ENCODE data around the gene PPARD.
"Not testable (repeated sequence)": the region's sequence is repeated elsewhere in the genome, so short reads cannot be mapped to it uniquely, and the experiment has no call there.

PPARD gene

GRCh38 chr6:35320031-35320410 lies 22.3 kb upstream of the PPARD start:
- no peak overlapping the region for H3K27ac Mint-ChIP-seq
- H3K27me3 Mint-ChIP-seq, result no peaks in the 10 kb centered on the region
- no peaks in the 10 kb centered on the region for H3K9me3 Mint-ChIP-seq
- no peak overlapping the region for H3K4me3 Mint-ChIP-seq
- peaks cover 10% of the 10 kb centered on the region for H3K4me1 Mint-ChIP-seq (ENCODE audit: low read depth)
- peaks cover 95% of the 10 kb centered on the region for H3K36me3 Mint-ChIP-seq (ENCODE audit: low read depth)
- intact Hi-C loops (cut with micrococcal nuclease), result no loop called here

GRCh38 chr6:35321091-35321490 lies 21.3 kb upstream of the PPARD start:
- H3K4me1 Mint-ChIP-seq (ENCODE audit: low read depth), result peaks cover 8% of the 10 kb centered on the region
- H3K36me3 Mint-ChIP-seq (ENCODE audit: low read depth), result peaks cover 95% of the 10 kb centered on the region
- no peak overlapping the region for H3K27ac Mint-ChIP-seq
- intact Hi-C loops (cut with micrococcal nuclease), result no loop called here
- no peaks in the 10 kb centered on the region for H3K27me3 Mint-ChIP-seq
- H3K4me3 Mint-ChIP-seq, result no peak overlapping the region
- H3K9me3 Mint-ChIP-seq, result no peaks in the 10 kb centered on the region

GRCh38 chr6:35327349-35328027 lies 14.9 kb upstream of the PPARD start:
- H3K4me3 Mint-ChIP-seq, result no peak overlapping the region
- H3K9me3 Mint-ChIP-seq, result no peaks in the 10 kb centered on the region
- no peaks in the 10 kb centered on the region for H3K27me3 Mint-ChIP-seq
- intact Hi-C loops (cut with micrococcal nuclease), result loop anchor here (1.0 kb wide), 1 partner anchor 30 kb away; the partner anchor contains the start of gene DEF6
- no peak overlapping the region for H3K27ac Mint-ChIP-seq
- H3K36me3 Mint-ChIP-seq (ENCODE audit: low read depth), result peaks cover 53% of the 10 kb centered on the region
- H3K4me1 Mint-ChIP-seq (ENCODE audit: low read depth), result peaks cover 9% of the 10 kb centered on the region

GRCh38 chr6:35328108-35328723 lies 14.1 kb upstream of the PPARD start:
- intact Hi-C loops (cut with micrococcal nuclease), result no loop called here

GRCh38 chr6:35328965-35329364 lies 13.4 kb upstream of the PPARD start:
- H3K27me3 Mint-ChIP-seq; H3K27ac Mint-ChIP-seq; H3K4me1 Mint-ChIP-seq (ENCODE audit: low read depth); H3K9me3 Mint-ChIP-seq; H3K4me3 Mint-ChIP-seq; intact Hi-C loops (cut with micrococcal nuclease): not testable (repeated sequence)
- peaks cover 51% of the 10 kb centered on the region for H3K36me3 Mint-ChIP-seq (ENCODE audit: low read depth)

More at GRCh38 chr6:35328108-35328723, 14.1 kb upstream of the PPARD start:
- Mint-ChIP-seq H3K27me3 (peaks cover 2% of the 10 kb centered on the region), H3K4me3 (no peak overlapping the region), H3K27ac (no peak overlapping the region), H3K36me3 (ENCODE audit: low read depth) (peaks cover 52% of the 10 kb centered on the region), H3K9me3 (peaks cover under 1% of the 10 kb centered on the region), H3K4me1 (ENCODE audit: low read depth) (peaks cover 9% of the 10 kb centered on the region)

GRCh38 chr6:35330541-35331119 lies 11.7 kb upstream of the PPARD start:
- peaks cover 38% of the 10 kb centered on the region for H3K36me3 Mint-ChIP-seq (ENCODE audit: low read depth)
- H3K4me1 Mint-ChIP-seq (ENCODE audit: low read depth), result peaks cover 12% of the 10 kb centered on the region
- H3K27ac Mint-ChIP-seq, result no peak overlapping the region
- H3K4me3 Mint-ChIP-seq, result no peak overlapping the region
- intact Hi-C loops (cut with micrococcal nuclease), result no loop called here
- H3K9me3 Mint-ChIP-seq, result peaks cover 23% of the 10 kb centered on the region
- peaks cover 19% of the 10 kb centered on the region for H3K27me3 Mint-ChIP-seq

- H3K36me3 Mint-ChIP-seq (ENCODE audit: low read depth), result peaks cover 31% of the 10 kb centered on the region
- intact Hi-C loops (cut with micrococcal nuclease); H3K27ac Mint-ChIP-seq; H3K4me3 Mint-ChIP-seq: not testable (repeated sequence)
- peaks cover 23% of the 10 kb centered on the region for H3K27me3 Mint-ChIP-seq
- peaks cover 23% of the 10 kb centered on the region for H3K9me3 Mint-ChIP-seq
- H3K4me1 Mint-ChIP-seq (ENCODE audit: low read depth), result peaks cover 13% of the 10 kb centered on the region
Measured at GRCh38 chr6:35332074-35332887, 10.1 kb upstream of the PPARD start.

GRCh38 chr6:35341557-35341956 lies 801 bp upstream of the PPARD start:
- Mint-ChIP-seq H3K9me3 (no peaks in the 10 kb centered on the region), H3K4me3 (no peak overlapping the region), H3K27me3 (peaks cover 11% of the 10 kb centered on the region), H3K27ac (no peak overlapping the region), H3K4me1 (ENCODE audit: low read depth) (peaks cover 46% of the 10 kb centered on the region), H3K36me3 (ENCODE audit: low read depth) (peaks cover 44% of the 10 kb centered on the region)
- intact Hi-C loops (cut with micrococcal nuclease), result loop anchor here (5.0 kb wide), 1 partner anchor 44 kb away; the partner anchor contains the start of gene DEF6

- no peaks in the 10 kb centered on the region for H3K9me3 Mint-ChIP-seq
- intact Hi-C loops (cut with micrococcal nuclease), result loop anchor here (2.0 to 5.0 kb wide), 2 partner anchors 28 to 46 kb away; partner anchors contain the start of gene DEF6
- H3K27me3 Mint-ChIP-seq, result peaks cover 7% of the 10 kb centered on the region
- peaks cover 44% of the 10 kb centered on the region for H3K4me1 Mint-ChIP-seq (ENCODE audit: low read depth)
- H3K4me3 Mint-ChIP-seq, result peak overlapping the region; percentile 89
- peak overlapping the region; percentile 91 for H3K27ac Mint-ChIP-seq
- H3K36me3 Mint-ChIP-seq (ENCODE audit: low read depth), result peaks cover 59% of the 10 kb centered on the region
Measured at GRCh38 chr6:35343092-35343834, 905 bp downstream of the PPARD start.

- peak overlapping the region; percentile 91 for H3K27ac Mint-ChIP-seq
- peaks cover 66% of the 10 kb centered on the region for H3K36me3 Mint-ChIP-seq (ENCODE audit: low read depth)
- intact Hi-C loops (cut with micrococcal nuclease), result loop anchor here (2.0 to 5.0 kb wide), 2 partner anchors 27 to 47 kb away; partner anchors contain the start of gene DEF6
Measured at GRCh38 chr6:35343835-35344550, 1.6 kb downstream of the PPARD start.

GRCh38 chr6:35351422-35351821 lies 9.1 kb downstream of the PPARD start:
- Mint-ChIP-seq H3K27me3 (no peaks in the 10 kb centered on the region), H3K27ac (no peak overlapping the region)

More at GRCh38 chr6:35343835-35344550, 1.6 kb downstream of the PPARD start:
- H3K4me1 Mint-ChIP-seq (ENCODE audit: low read depth), result peaks cover 51% of the 10 kb centered on the region
- no peaks in the 10 kb centered on the region for H3K9me3 Mint-ChIP-seq
- H3K4me3 Mint-ChIP-seq, result peak overlapping the region; percentile 89
- H3K27me3 Mint-ChIP-seq, result peaks cover 7% of the 10 kb centered on the region

GRCh38 chr6:35352735-35353134 lies 10.4 kb downstream of the PPARD start:
- H3K27ac Mint-ChIP-seq, result no peak overlapping the region
- H3K4me3 Mint-ChIP-seq, result no peak overlapping the region
- no peaks in the 10 kb centered on the region for H3K27me3 Mint-ChIP-seq
- no peaks in the 10 kb centered on the region for H3K9me3 Mint-ChIP-seq
- peaks cover 63% of the 10 kb centered on the region for H3K4me1 Mint-ChIP-seq (ENCODE audit: low read depth)
- H3K36me3 Mint-ChIP-seq (ENCODE audit: low read depth), result peaks cover 100% of the 10 kb centered on the region
- intact Hi-C loops (cut with micrococcal nuclease), result no loop called here

More at GRCh38 chr6:35351422-35351821, 9.1 kb downstream of the PPARD start:
- no peak overlapping the region for H3K4me3 Mint-ChIP-seq
- peaks cover 54% of the 10 kb centered on the region for H3K4me1 Mint-ChIP-seq (ENCODE audit: low read depth)
- H3K9me3 Mint-ChIP-seq, result no peaks in the 10 kb centered on the region
- intact Hi-C loops (cut with micrococcal nuclease), result no loop called here
- H3K36me3 Mint-ChIP-seq (ENCODE audit: low read depth), result peaks cover 98% of the 10 kb centered on the region

Data from dendritic cell treated with granulocyte-macrophage colony-stimulating factor and Interleukin-4, amounts not matched to agents 40 ng/mL and 50 ng/mL, for 4 days (primary cell).